Measurements from ENCODE around the gene UNC13C.

UNC13C gene

DNA sequence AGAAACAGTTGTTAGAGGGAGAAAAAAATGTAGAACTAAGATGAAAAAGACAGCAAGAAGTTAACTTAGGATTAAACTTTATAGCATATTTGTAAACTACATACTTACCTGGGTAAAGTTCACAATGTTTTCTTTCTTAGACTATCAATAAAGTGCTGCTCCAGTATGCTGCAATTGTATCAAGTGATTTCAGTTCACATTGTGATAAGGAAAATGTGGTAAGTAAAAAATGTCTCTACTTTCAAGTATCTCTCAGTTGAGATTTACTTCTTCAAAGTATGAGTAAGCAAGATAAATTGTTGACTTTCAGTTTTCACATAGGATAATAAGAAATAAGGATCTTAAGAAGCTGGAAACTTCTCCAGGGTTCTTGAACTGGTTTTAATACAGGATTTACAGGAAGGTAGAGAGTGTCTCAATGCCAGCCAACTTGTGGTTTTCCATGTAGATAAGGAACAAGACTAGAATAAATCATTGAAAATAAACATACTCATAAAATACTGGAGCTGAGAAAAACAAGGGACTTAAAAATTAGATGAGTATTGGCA lies 528.8 kb downstream of the UNC13C start:
- H3K4me1 ChIP-seq, result no peaks in the 10 kb centered on the region
- TF ChIP-seq Cebpa-rat (IDR thresholded peaks at IDR 0.05), result no peak
- H3K36me3 ChIP-seq, result no peaks in the 10 kb centered on the region
- no peaks in the 10 kb centered on the region for H3K9me3 ChIP-seq (replicated peaks in 1 of 11)
- no peak overlapping the region for H3K27ac ChIP-seq
- no peak overlapping the region for H3K4me2 ChIP-seq
- H3K9ac ChIP-seq, result no peak overlapping the region
- H4K20me1 ChIP-seq, result no peaks in the 10 kb centered on the region
- H3K27me3 ChIP-seq, result no peaks in the 10 kb centered on the region
- no peak overlapping the region for H3K4me3 ChIP-seq

DNA sequence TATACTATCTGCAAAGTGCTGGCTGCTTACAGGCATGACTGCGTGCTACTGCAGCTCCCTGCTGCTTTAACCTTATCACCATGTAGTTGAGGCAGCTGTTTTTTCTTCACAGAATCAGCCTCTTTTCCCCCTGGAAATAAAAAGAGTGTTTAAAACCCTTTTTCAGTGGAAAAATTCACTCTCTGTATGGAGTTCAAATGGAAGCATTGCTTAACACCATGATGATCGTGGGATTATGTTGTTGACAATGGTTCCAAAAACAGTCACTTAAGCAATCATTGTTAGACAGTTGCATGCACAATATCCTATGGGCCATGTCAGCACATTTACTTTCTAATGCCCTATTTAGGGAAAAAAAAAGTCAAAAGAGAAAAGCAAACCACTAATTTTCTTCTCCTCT lies 536.4 kb downstream of the UNC13C start:
- Histone ChIP-seq H3K36me3 (no peaks in the 10 kb centered on the region), H3K4me1 (no peaks in the 10 kb centered on the region), H3K27ac (no peak overlapping the region), H3K4me2 (no peak overlapping the region), H3K4me3 (no peak overlapping the region), H3K9ac (no peak overlapping the region), H3K27me3 (no peaks in the 10 kb centered on the region), H4K20me1 (no peaks in the 10 kb centered on the region), H3K9me3 (replicated peaks in 1 of 11) (no peaks in the 10 kb centered on the region)
- no peak for TF ChIP-seq Cebpa-rat (IDR thresholded peaks at IDR 0.05)

DNA sequence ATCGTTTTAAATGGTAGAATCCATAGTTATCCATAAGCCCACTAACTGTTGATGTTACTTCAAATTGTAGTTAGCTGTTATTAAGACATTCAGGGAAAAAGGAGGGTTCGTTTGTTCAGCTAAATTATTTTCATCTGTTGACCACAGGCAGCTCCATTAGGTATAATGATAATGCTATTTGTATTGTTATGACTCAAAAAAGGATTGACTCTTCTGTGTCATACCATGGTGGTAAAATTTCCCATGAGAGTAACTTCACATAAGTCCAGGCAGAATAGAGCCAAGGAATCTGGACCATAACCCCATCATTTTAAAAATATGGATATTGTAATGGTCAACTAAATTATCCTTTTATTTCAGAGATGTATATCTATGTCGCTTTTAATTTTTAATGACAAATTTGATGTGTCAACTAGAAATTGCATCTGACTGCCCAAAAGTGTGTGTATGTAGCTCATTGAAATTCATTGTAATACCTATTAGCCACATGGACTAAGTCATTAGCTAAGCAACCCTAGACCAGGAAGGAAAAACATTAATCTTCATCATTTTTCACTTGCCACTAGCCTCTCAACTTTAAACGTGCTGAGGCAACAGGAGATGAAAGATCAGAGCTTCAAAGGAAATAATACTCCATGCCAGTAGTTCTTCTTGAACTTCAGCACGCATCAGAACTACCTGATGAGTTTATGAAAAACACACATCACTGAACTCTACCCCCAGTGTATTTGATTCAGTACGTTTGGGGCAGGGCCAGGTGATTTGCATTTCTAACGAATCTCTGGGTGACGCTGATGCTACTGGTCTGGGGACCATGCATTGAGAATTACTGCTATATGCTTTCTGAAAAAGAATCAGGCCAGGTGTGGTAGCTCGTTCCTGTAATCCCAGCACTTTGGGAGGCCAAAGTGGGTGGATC lies 537.7 kb downstream of the UNC13C start:
- Histone ChIP-seq H3K4me2 (no peak overlapping the region), H3K36me3 (no peaks in the 10 kb centered on the region), H3K27ac (no peak overlapping the region), H3K4me3 (no peak overlapping the region), H3K4me1 (no peaks in the 10 kb centered on the region), H3K9ac (no peak overlapping the region), H4K20me1 (no peaks in the 10 kb centered on the region), H3K27me3 (no peaks in the 10 kb centered on the region), H3K9me3 (replicated peaks in 1 of 11) (no peaks in the 10 kb centered on the region)
- no peak for TF ChIP-seq Cebpa-rat (IDR thresholded peaks at IDR 0.05)

DNA sequence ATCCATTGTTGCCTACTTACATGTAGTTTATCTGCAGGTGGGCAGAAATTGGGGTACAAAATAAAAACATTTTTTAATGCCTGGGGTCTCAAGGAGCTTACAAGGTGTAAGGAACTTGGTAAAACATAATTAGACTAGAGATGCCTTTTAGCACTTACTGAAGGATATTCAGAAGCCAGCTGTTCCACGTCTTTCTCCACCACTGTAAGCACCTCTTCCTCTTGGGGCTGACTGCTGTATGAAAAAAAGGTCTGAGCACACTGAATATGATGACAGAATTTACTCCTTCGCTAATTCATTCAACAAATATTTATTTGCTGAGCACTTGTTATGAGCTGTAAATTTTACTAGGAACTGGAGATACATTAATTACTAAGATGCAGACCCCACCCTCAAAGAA lies 539.1 kb downstream of the UNC13C start:
- TF ChIP-seq Cebpa-rat (IDR thresholded peaks at IDR 0.05), result no peak
- H3K4me2 ChIP-seq, result no peak overlapping the region
- no peaks in the 10 kb centered on the region for H4K20me1 ChIP-seq
- H3K27me3 ChIP-seq, result no peaks in the 10 kb centered on the region
- H3K4me3 ChIP-seq, result no peak overlapping the region
- no peaks in the 10 kb centered on the region for H3K4me1 ChIP-seq
- H3K9me3 ChIP-seq (replicated peaks in 1 of 11), result no peaks in the 10 kb centered on the region
- H3K27ac ChIP-seq, result no peak overlapping the region
- no peak overlapping the region for H3K9ac ChIP-seq
- no peaks in the 10 kb centered on the region for H3K36me3 ChIP-seq

DNA sequence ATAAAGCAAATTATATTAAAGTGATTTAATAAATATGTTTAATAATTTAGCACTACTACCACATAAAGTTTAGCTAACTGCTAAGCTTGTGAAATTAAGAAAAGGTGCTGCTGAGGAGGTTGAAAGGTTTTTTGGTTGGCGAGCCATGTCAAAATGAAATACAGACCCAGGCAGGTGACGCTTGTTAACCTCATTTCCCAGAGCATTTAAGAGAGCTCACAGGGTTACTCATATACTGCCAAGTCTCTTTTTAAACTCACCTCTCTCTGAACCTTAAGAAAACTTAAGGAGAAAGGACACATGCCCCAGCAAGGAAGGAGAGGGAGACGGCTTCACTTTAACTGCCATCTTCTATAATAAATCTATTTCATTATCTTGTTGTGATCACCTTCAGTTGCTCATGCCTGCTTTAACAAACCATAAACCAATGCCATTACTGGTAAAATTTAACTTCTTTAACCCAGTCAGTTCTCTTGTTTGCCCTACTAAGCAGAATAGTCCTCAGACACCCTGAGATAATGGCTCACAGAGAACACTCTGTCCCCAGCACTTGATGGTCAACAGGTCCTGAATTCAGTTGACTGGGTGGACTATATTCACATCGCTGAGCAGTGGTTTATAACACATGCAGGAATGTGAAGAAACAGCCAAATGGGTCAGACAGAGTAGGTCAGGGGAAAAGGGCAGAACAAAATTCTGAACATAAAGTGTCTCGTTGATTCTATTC lies 540.1 kb downstream of the UNC13C start:
- no peak overlapping the region for H3K9ac ChIP-seq
- H3K4me3 ChIP-seq, result no peak overlapping the region
- H3K36me3 ChIP-seq, result no peaks in the 10 kb centered on the region
- H3K4me2 ChIP-seq, result no peak overlapping the region
- no peaks in the 10 kb centered on the region for H3K4me1 ChIP-seq
- H3K27ac ChIP-seq, result no peak overlapping the region
- H4K20me1 ChIP-seq, result no peaks in the 10 kb centered on the region
- H3K9me3 ChIP-seq (replicated peaks in 1 of 11), result no peaks in the 10 kb centered on the region
- H3K27me3 ChIP-seq, result no peaks in the 10 kb centered on the region
- TF ChIP-seq Cebpa-rat (IDR thresholded peaks at IDR 0.05), result no peak

DNA sequence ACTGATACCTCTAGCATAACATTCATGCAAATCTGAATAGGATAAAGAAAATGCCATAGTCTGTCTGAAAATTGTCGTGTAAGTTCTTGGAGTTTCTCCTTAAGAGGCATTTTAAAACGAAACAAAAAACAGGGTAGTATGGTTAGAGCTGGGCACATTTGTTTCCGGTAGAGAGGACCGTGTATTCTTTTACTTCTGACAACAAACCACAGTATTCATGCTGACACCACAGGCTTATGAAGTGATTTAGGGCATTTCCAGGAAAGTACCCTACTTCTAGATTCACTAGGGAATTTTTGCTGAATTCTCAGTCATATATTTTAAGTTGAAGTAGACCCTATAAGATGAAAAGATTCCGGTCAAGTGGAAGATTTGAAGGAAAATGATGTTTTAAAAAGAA lies 541.3 kb downstream of the UNC13C start:
- Histone ChIP-seq H3K4me3 (no peak overlapping the region), H3K9me3 (replicated peaks in 1 of 11) (no peaks in the 10 kb centered on the region), H3K36me3 (no peaks in the 10 kb centered on the region), H3K4me1 (no peaks in the 10 kb centered on the region), H3K9ac (no peak overlapping the region), H3K4me2 (no peak overlapping the region), H3K27me3 (no peaks in the 10 kb centered on the region), H4K20me1 (no peaks in the 10 kb centered on the region), H3K27ac (no peak overlapping the region)
- no peak for TF ChIP-seq Cebpa-rat (IDR thresholded peaks at IDR 0.05)

DNA sequence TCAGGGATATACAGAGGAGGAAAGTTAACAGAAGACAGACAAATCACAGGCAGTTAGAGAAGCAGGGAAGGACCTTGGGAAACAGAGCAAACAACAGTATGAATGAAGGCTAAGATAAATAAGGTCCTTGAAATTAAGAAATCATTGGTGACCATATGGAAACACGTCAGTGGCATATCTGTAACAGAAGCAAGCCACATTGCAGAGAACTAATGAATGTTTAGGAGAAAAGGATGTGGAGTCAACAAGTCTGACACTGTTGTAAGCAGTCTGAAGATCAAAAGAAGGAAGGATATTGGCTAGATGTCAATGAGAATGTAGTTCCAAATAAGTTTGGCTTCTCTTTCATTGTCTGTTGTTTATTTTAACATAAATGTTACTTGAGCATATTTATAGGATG lies 542.4 kb downstream of the UNC13C start:
- Histone ChIP-seq H3K27ac (no peak overlapping the region), H3K4me1 (no peaks in the 10 kb centered on the region), H3K27me3 (no peaks in the 10 kb centered on the region), H3K9me3 (replicated peaks in 1 of 11) (no peaks in the 10 kb centered on the region), H3K4me2 (no peak overlapping the region), H3K9ac (no peak overlapping the region), H3K36me3 (no peaks in the 10 kb centered on the region), H3K4me3 (no peak overlapping the region), H4K20me1 (no peaks in the 10 kb centered on the region)
- no peak for TF ChIP-seq Cebpa-rat (IDR thresholded peaks at IDR 0.05)

DNA sequence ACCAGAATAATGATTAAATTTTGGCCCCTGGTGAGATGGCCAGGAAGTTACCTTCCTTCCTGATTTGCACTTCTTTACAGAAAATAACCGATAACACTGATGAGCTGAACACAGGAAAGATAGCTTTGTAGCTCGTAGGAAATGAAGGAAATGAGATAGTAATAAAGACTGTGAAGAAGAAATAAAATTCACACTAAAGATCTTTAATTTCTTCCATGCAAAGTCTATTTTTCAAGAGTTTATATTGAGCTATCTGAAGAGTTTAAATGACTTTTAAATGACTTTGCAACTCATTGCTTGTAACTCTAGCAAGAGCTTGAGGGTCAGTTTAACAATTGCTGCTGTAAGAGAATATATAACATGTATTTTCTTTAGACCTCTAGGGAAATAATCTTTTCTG lies 543.0 kb downstream of the UNC13C start:
- no peak overlapping the region for H3K27ac ChIP-seq
- H3K4me3 ChIP-seq, result no peak overlapping the region
- no peaks in the 10 kb centered on the region for H3K27me3 ChIP-seq
- TF ChIP-seq Cebpa-rat (IDR thresholded peaks at IDR 0.05), result no peak
- no peaks in the 10 kb centered on the region for H3K36me3 ChIP-seq
- H3K4me2 ChIP-seq, result no peak overlapping the region
- H4K20me1 ChIP-seq, result no peaks in the 10 kb centered on the region
- H3K4me1 ChIP-seq, result no peaks in the 10 kb centered on the region
- H3K9me3 ChIP-seq (replicated peaks in 1 of 11), result no peaks in the 10 kb centered on the region
- no peak overlapping the region for H3K9ac ChIP-seq

DNA sequence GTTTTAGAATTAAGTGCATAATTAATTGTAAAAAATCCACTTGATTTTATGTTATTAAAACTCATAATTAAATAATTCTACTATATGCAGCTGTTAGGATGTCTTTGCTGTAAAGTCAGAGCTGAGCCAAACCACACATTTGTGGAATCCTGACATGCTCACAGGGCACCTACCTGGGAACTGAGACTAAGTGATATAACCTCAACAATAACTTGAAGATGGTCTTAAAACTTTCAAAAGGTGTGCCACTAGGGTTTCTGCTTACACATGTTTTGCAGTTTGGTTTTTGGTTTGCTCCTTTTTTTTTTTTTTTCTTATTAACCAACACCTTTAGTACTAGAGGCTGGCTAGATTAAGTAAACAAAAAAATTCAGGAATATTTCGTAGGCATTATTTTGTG lies 549.8 kb downstream of the UNC13C start:
- H4K20me1 ChIP-seq, result no peaks in the 10 kb centered on the region
- H3K36me3 ChIP-seq, result no peaks in the 10 kb centered on the region
- no peaks in the 10 kb centered on the region for H3K9me3 ChIP-seq (replicated peaks in 1 of 11)
- H3K4me2 ChIP-seq, result no peak overlapping the region
- no peak overlapping the region for H3K27ac ChIP-seq
- no peak overlapping the region for H3K9ac ChIP-seq
- H3K4me1 ChIP-seq, result no peaks in the 10 kb centered on the region
- H3K4me3 ChIP-seq, result no peak overlapping the region
- no peak for TF ChIP-seq Cebpa-rat (IDR thresholded peaks at IDR 0.05)
- H3K27me3 ChIP-seq, result no peaks in the 10 kb centered on the region
